ENCODE data around the gene F8.

GRCh38 chrX:155070038-155070437 lies 47.5 kb upstream of the F8 start:
- TF ChIP-seq YY1 (IDR thresholded peaks at IDR 0.05; ENCODE audit: insufficient read depth, insufficient read length) (no peak), ZNF274 (IDR thresholded peaks at IDR 0.05; ENCODE audit: low read depth, low read length) (no peak), SUZ12 (IDR thresholded peaks at IDR 0.05; ENCODE audit: extremely low read depth, insufficient read depth, insufficient read length) (no peak)

All from NT2/D1 (cell line).